Measurements from ENCODE around the gene FAM81A.

The FAM81A gene

GRCh38 chr15:59406446-59406845 is 31.5 kb upstream of the FAM81A start:
- no peak for DNase-seq (ENCODE audit: low read depth)
- no peak for TF ChIP-seq CTCF (IDR thresholded peaks at IDR 0.05; ENCODE audit: low read depth, low read length, missing control alignments)
- in situ Hi-C loops (cut with HindIII; ENCODE audit: low sequenced_read_pairs), result no loop called here
- H3K4me3 ChIP-seq (ENCODE audit: low read depth, low read length), result no peak overlapping the region

GRCh38 chr15:59407946-59408345 is 30.0 kb upstream of the FAM81A start:
- no peak for DNase-seq (ENCODE audit: low read depth)
- no peak overlapping the region for H3K4me3 ChIP-seq (ENCODE audit: low read depth, low read length)
- no peak for TF ChIP-seq CTCF (IDR thresholded peaks at IDR 0.05; ENCODE audit: low read depth, low read length, missing control alignments)
- in situ Hi-C loops (cut with HindIII; ENCODE audit: low sequenced_read_pairs), result no loop called here

GRCh38 chr15:59410391-59410896 is 27.5 kb upstream of the FAM81A start:
- H3K4me3 ChIP-seq (ENCODE audit: low read depth, low read length), result no peak overlapping the region
- TF ChIP-seq CTCF (IDR thresholded peaks at IDR 0.05; ENCODE audit: low read depth, low read length, missing control alignments), result no peak
- in situ Hi-C loops (cut with HindIII; ENCODE audit: low sequenced_read_pairs), result no loop called here
- no peak for DNase-seq (ENCODE audit: low read depth)

- TF ChIP-seq CTCF (IDR thresholded peaks at IDR 0.05; ENCODE audit: low read depth, low read length, missing control alignments), result no peak
- DNase-seq (ENCODE audit: low read depth), result no peak
- in situ Hi-C loops (cut with HindIII; ENCODE audit: low sequenced_read_pairs), result no loop called here
- H3K4me3 ChIP-seq (ENCODE audit: low read depth, low read length), result no peak overlapping the region
These were observed 24.4 kb upstream of the FAM81A start for GRCh38 chr15:59413577-59413976.

GRCh38 chr15:59416816-59417215 is 21.2 kb upstream of the FAM81A start:
- TF ChIP-seq CTCF (IDR thresholded peaks at IDR 0.05; ENCODE audit: low read depth, low read length, missing control alignments), result no peak
- in situ Hi-C loops (cut with HindIII; ENCODE audit: low sequenced_read_pairs), result no loop called here
- DNase-seq (ENCODE audit: low read depth), result no peak
- no peak overlapping the region for H3K4me3 ChIP-seq (ENCODE audit: low read depth, low read length)

- no peak for TF ChIP-seq CTCF (IDR thresholded peaks at IDR 0.05; ENCODE audit: low read depth, low read length, missing control alignments)
- no peak overlapping the region for H3K4me3 ChIP-seq (ENCODE audit: low read depth, low read length)
- DNase-seq (ENCODE audit: low read depth), result no peak
- in situ Hi-C loops (cut with HindIII; ENCODE audit: low sequenced_read_pairs), result no loop called here
These were observed 18.8 kb upstream of the FAM81A start for GRCh38 chr15:59419170-59419569.

GRCh38 chr15:59420108-59420507 is 17.9 kb upstream of the FAM81A start:
- in situ Hi-C loops (cut with HindIII; ENCODE audit: low sequenced_read_pairs), result no loop called here
- TF ChIP-seq CTCF (IDR thresholded peaks at IDR 0.05; ENCODE audit: low read depth, low read length, missing control alignments), result no peak
- H3K4me3 ChIP-seq (ENCODE audit: low read depth, low read length), result no peak overlapping the region
- no peak for DNase-seq (ENCODE audit: low read depth)

Measured in astrocyte of the cerebellum (primary cell).